H9 (cell line): Measurements from ENCODE around the gene INO80. TPM values are rescaled to one million over a fixed set of nuclear protein-coding genes. Genes with fewer than 3 reads are reported as not detected.
A peak's percentile ranks its signal among the peaks of the same experiment; 100 is the strongest.

Source experiments
- DNase-seq: peaks from one replicate; pipeline ENCODE4 v3.0.0-alpha.2; 2017
- H2AFZ ChIP-seq: one replicate; pipeline ENCODE4 v1.6.1; 2013; ENCODE audit warnings: mild to moderate bottlenecking, low read length, control low read depth, moderate library complexity
- H2AK5ac ChIP-seq: 2 replicates; pipeline ENCODE4 v1.6.1; 2013; ENCODE audit warnings: low read length, control low read depth, mixed read lengths; ENCODE audit not compliant: insufficient read length
- H2BK120ac ChIP-seq: one replicate; pipeline ENCODE4 v1.6.1; 2013; ENCODE audit warnings: low read depth, mild to moderate bottlenecking, low read length, control low read depth, inconsistent platforms; ENCODE audit not compliant: poor library complexity, severe bottlenecking
- H2BK12ac ChIP-seq: 2 replicates; pipeline ENCODE4 v1.6.1; 2013; ENCODE audit warnings: low read length, control low read depth, mixed read lengths, low read depth; ENCODE audit not compliant: insufficient read length
- H2BK15ac ChIP-seq: 2 replicates; pipeline ENCODE4 v1.6.1; 2013; ENCODE audit warnings: low read depth, low read length, control low read depth
- H2BK20ac ChIP-seq: one replicate; pipeline ENCODE4 v1.6.1; 2013; ENCODE audit warnings: low read depth, mild to moderate bottlenecking, low read length, control low read depth, inconsistent platforms; ENCODE audit not compliant: poor library complexity, severe bottlenecking
- H2BK5ac ChIP-seq: 2 replicates; pipeline ENCODE4 v1.6.1; 2013; ENCODE audit warnings: low read length, control low read depth, mixed read lengths; ENCODE audit not compliant: insufficient read length
- H3K14ac ChIP-seq: 2 replicates; pipeline ENCODE4 v1.6.1; 2013; ENCODE audit warnings: low read length, control low read depth; ENCODE audit not compliant: insufficient read depth
- H3K18ac ChIP-seq: 2 replicates; pipeline ENCODE4 v1.6.1; 2013; ENCODE audit warnings: low read depth, mild to moderate bottlenecking, mixed read lengths, low read length, control low read depth; ENCODE audit not compliant: insufficient read length
- H3K23ac ChIP-seq: 2 replicates; pipeline ENCODE4 v1.6.1; 2013; ENCODE audit warnings: low read length, control low read depth, mixed read lengths, low read depth; ENCODE audit not compliant: insufficient read length
- H3K23me2 ChIP-seq: 2 replicates; pipeline ENCODE4 v1.6.1; 2013; ENCODE audit warnings: low read depth, mild to moderate bottlenecking, mixed read lengths, low read length, control low read depth; ENCODE audit not compliant: insufficient read length, poor library complexity, severe bottlenecking
- H3K27ac ChIP-seq: 2 replicates; pipeline ENCODE4 v1.5.1; 2013; ENCODE audit warnings: low read length, control low read depth, mixed read lengths, low read depth; ENCODE audit not compliant: insufficient read length
- H3K27me3 ChIP-seq: 2 replicates; pipeline ENCODE4 v1.6.1; 2013; ENCODE audit warnings: low read length, control low read depth, inconsistent platforms; ENCODE audit not compliant: insufficient read depth
- H3K4ac ChIP-seq: 2 replicates; pipeline ENCODE4 v1.6.1; 2013; ENCODE audit warnings: low read depth, mild to moderate bottlenecking, control low read depth, inconsistent platforms, low read length, moderate library complexity
- H3K4me1 ChIP-seq: 2 replicates; pipeline ENCODE4 v1.6.1; 2013; ENCODE audit warnings: low read length, control low read depth, inconsistent platforms; ENCODE audit not compliant: insufficient read depth
- H3K4me2 ChIP-seq: 2 replicates; pipeline ENCODE4 v1.6.1; 2013; ENCODE audit warnings: low read length, control low read depth, mixed read lengths; ENCODE audit not compliant: insufficient read length, insufficient read depth
- H3K56ac ChIP-seq: 2 replicates; pipeline ENCODE4 v1.6.1; 2013; ENCODE audit warnings: low read depth, mild to moderate bottlenecking, mixed read lengths, low read length, control low read depth; ENCODE audit not compliant: insufficient read length
- H3K79me1 ChIP-seq: 2 replicates; pipeline ENCODE4 v1.6.1; 2013; ENCODE audit warnings: low read depth, mild to moderate bottlenecking, moderate library complexity, low read length, control low read depth, inconsistent platforms; ENCODE audit not compliant: insufficient read depth, poor library complexity, severe bottlenecking
- H3K79me2 ChIP-seq: 2 replicates; pipeline ENCODE4 v1.6.1; 2013; ENCODE audit warnings: low read length, control low read depth, inconsistent platforms; ENCODE audit not compliant: insufficient read depth
- H3K9ac ChIP-seq: 2 replicates; pipeline ENCODE4 v1.6.1; 2013; ENCODE audit warnings: low read length, control low read depth, mixed read lengths; ENCODE audit not compliant: insufficient read length; ENCODE audit errors: extremely low read depth
- H3K9me3 ChIP-seq: one replicate; pipeline ENCODE4 v1.6.1; 2013; ENCODE audit warnings: low read depth, low read length, inconsistent platforms; ENCODE audit not compliant: control insufficient read depth
- H3T11ph ChIP-seq: one replicate; pipeline ENCODE4 v1.6.1; 2013; ENCODE audit warnings: mild to moderate bottlenecking, low read length, control low read depth, inconsistent platforms
- H4K20me1 ChIP-seq: one replicate; pipeline ENCODE4 v1.6.1; 2013; ENCODE audit not compliant: control insufficient read depth, insufficient read length, insufficient read depth
- H4K5ac ChIP-seq: 2 replicates; pipeline ENCODE4 v1.6.1; 2013; ENCODE audit warnings: low read depth, mild to moderate bottlenecking, mixed read lengths, low read length, control low read depth; ENCODE audit not compliant: insufficient read length
- H4K8ac ChIP-seq: replicated peaks from 2 replicates; pipeline ENCODE4 v1.6.1; 2013; ENCODE audit warnings: low read length, control low read depth, mixed read lengths, low read depth; ENCODE audit not compliant: insufficient read length
- H4K91ac ChIP-seq: 2 replicates; pipeline ENCODE4 v1.6.1; 2013; ENCODE audit warnings: low read depth, mild to moderate bottlenecking, moderate library complexity, mixed read lengths, low read length, control low read depth; ENCODE audit not compliant: insufficient read length
- H3K27ac Mint-ChIP-seq, 3 experiments: 2 replicates in 2 of 3; 3 replicates in 1 of 3; pipeline ENCODE4 v1.8.0; 2020 to 2021; ENCODE audit warnings: mixed read lengths in 3 of 3, mild to moderate bottlenecking in 1 of 3, moderate library complexity in 1 of 3
- H3K27me3 Mint-ChIP-seq: 2 replicates; pipeline ENCODE4 v1.8.0; 2021; ENCODE audit warnings: low read depth, mild to moderate bottlenecking, moderate library complexity, mixed read lengths
- H3K36me3 Mint-ChIP-seq, 3 experiments: 2 replicates in 2 of 3; 3 replicates in 1 of 3; pipeline ENCODE4 v1.8.0; 2020 to 2021; ENCODE audit warnings: low read depth in 3 of 3, mixed read lengths in 3 of 3; ENCODE audit not compliant: insufficient read depth in 1 of 3
- H3K4me1 Mint-ChIP-seq, 2 experiments: 2 replicates each; pipeline ENCODE4 v1.8.0; 2020; ENCODE audit warnings: mixed read lengths in 2 of 2
- H3K4me3 Mint-ChIP-seq, 2 experiments: 2 replicates in 1 of 2; 3 replicates in 1 of 2; pipeline ENCODE4 v1.8.0; 2020 to 2021; ENCODE audit warnings: mild to moderate bottlenecking in 2 of 2, mixed read lengths in 2 of 2, moderate library complexity in 1 of 2
- H3K9me3 Mint-ChIP-seq, 2 experiments: 2 replicates in 1 of 2; 3 replicates in 1 of 2; pipeline ENCODE4 v1.8.0; 2020; ENCODE audit warnings: mild to moderate bottlenecking in 2 of 2, mixed read lengths in 2 of 2, moderate library complexity in 1 of 2
- WGBS: extraction: QIAGEN DNeasy Blood & Tissue Kit; methylation state at CpG from one replicate; pipeline ENCODE4 v1.1.7; 2013; ENCODE audit warnings: missing lambda C conversion rate, low lambda C conversion rate, mixed read lengths; ENCODE audit not compliant: insufficient read length; ENCODE audit errors: extremely low coverage; 5-methylcytosine and 5-hydroxymethylcytosine counted together
- total RNA-seq: library from RNA; stranded (reverse); gene quantifications from 2 replicates; pipeline ENCODE4 v1.2.1, GENCODE V29; 2021
- TF ChIP-seq, protein P1 (sequence below): fragments of 200-600 bp; sonication (generic); conservative IDR thresholded peaks from 3 replicates; pipeline ENCODE4 v1.8.0; 2021; ENCODE audit warnings: antibody characterized with exemption, mild to moderate bottlenecking

Gene INO80
- total RNA-seq, 1 experiment from 2014 or later, result 29.2 TPM

DNA sequence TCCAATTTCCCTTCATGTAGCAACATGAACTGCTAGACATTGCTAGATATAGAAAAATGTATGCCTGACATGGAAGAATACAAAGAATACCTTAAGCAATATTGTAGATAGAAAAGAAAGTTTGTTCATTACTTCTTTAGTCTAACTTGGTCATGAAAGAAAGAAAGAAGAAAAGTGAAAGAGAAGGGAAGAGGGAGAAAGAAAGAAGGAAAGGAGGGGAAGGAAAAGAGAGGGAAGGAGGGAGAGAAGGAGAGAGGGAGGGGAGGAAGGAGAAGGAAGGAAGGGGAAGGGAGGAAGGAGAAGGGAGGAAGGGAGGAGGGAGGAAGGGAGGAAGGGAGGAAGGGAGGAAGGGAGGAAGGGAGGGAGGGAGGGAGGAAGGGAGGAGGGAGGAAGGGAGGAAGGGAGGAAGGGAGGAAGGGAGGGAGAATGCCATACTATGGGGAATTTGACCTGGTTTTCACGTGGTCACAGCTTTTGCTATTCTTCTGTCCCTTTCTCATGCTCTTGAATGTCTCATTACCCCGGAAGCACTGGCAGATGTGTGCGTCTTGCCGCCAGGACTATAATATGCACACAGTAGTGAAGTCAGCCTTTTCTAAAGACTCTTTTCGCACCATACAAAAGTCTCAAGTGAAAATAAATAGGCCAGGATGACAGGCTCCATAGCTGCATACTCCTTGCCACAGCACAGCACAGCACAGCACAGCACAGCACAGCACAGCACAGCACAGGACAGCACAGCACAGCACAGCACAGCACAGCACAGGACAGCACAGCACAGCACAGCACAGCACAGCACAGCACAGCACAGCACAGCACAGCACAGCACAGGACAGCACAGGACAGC, 84.6 kb downstream of the INO80 start:
- H3K9ac ChIP-seq, result no peak overlapping the region
- no peak overlapping the region for H3K18ac ChIP-seq
- no peak overlapping the region for H2BK120ac ChIP-seq
- Mint-ChIP-seq H3K27ac (peak overlapping the region in 2 of 3 experiments; percentile 49 to 83; a peak in 2 of 7 replicates), H3K4me3 (no peak overlapping the region), H3K36me3 (peaks cover 7 to 31% (median 22%) of the 10 kb centered on the region in 3 experiments; a peak in 5 of 7 replicates), H3K9me3 (no peaks in the 10 kb centered on the region), H3K4me1 (no peaks in the 10 kb centered on the region; a peak in 1 of 4 replicates), H3K27me3 (no peaks in the 10 kb centered on the region)
- no peak overlapping the region for H3K4ac ChIP-seq
- H3K14ac ChIP-seq, result no peak overlapping the region
- H4K20me1 ChIP-seq, result no peaks in the 10 kb centered on the region
- DNase-seq, result no peak
- no peak overlapping the region for H3K23ac ChIP-seq
- no peak overlapping the region for H2BK12ac ChIP-seq
- H4K5ac ChIP-seq, result no peak overlapping the region
- no peak overlapping the region for H3K4me2 ChIP-seq
- no peaks in the 10 kb centered on the region for H3K79me1 ChIP-seq
- no peaks in the 10 kb centered on the region for H3K27me3 ChIP-seq
- H2BK15ac ChIP-seq, result no peak overlapping the region
- no peaks in the 10 kb centered on the region for H3K4me1 ChIP-seq
- TF ChIP-seq, protein P1, sequence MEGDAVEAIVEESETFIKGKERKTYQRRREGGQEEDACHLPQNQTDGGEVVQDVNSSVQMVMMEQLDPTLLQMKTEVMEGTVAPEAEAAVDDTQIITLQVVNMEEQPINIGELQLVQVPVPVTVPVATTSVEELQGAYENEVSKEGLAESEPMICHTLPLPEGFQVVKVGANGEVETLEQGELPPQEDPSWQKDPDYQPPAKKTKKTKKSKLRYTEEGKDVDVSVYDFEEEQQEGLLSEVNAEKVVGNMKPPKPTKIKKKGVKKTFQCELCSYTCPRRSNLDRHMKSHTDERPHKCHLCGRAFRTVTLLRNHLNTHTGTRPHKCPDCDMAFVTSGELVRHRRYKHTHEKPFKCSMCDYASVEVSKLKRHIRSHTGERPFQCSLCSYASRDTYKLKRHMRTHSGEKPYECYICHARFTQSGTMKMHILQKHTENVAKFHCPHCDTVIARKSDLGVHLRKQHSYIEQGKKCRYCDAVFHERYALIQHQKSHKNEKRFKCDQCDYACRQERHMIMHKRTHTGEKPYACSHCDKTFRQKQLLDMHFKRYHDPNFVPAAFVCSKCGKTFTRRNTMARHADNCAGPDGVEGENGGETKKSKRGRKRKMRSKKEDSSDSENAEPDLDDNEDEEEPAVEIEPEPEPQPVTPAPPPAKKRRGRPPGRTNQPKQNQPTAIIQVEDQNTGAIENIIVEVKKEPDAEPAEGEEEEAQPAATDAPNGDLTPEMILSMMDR, result no peak
- no peak overlapping the region for H2BK5ac ChIP-seq
- H2AK5ac ChIP-seq, result no peak overlapping the region
- H4K8ac ChIP-seq, result no peak overlapping the region
- no peaks in the 10 kb centered on the region for H3K23me2 ChIP-seq
- no peak overlapping the region for H3K56ac ChIP-seq
- no peaks in the 10 kb centered on the region for H3K9me3 ChIP-seq
- H3K27ac ChIP-seq, result no peak overlapping the region
- H2BK20ac ChIP-seq, result no peak overlapping the region
- H4K91ac ChIP-seq, result no peak overlapping the region
- WGBS, result no CpG with 5 or more reads among the region's 5 CpGs
- no peak overlapping the region for H2AFZ ChIP-seq
- no peaks in the 10 kb centered on the region for H3K79me2 ChIP-seq
- no peak overlapping the region for H3T11ph ChIP-seq
